GM21528 (cell line): ENCODE results near the gene MYL10.

Experiments
- ATAC-seq: cut with Tn5 transposase; IDR thresholded peaks from one replicate; pipeline ENCODE4 v1.9.1; 2021; ENCODE audit warnings: mild to moderate bottlenecking, moderate library complexity; ENCODE audit not compliant: unreplicated experiment, low FRiP score

Gene MYL10

GRCh38 chr7:101598986-101599771, 29.9 kb downstream of the MYL10 start:
- no peak for ATAC-seq

- ATAC-seq, result no peak
Observed at GRCh38 chr7:101598422-101598985, 30.6 kb downstream of the MYL10 start.

GRCh38 chr7:101597941-101598340, 31.2 kb downstream of the MYL10 start:
- no peak for ATAC-seq

GRCh38 chr7:101596898-101597297, 32.2 kb downstream of the MYL10 start:
- ATAC-seq, result no peak

- ATAC-seq, result no peak
Observed at GRCh38 chr7:101595766-101596537, 33.1 kb downstream of the MYL10 start.

- ATAC-seq, result no peak
Observed at GRCh38 chr7:101595246-101595645, 33.9 kb downstream of the MYL10 start.

- ATAC-seq, result no peak
Observed at GRCh38 chr7:101594790-101595189, 34.3 kb downstream of the MYL10 start.

- ATAC-seq, result no peak
Observed at GRCh38 chr7:101593556-101593955, 35.5 kb downstream of the MYL10 start.

GRCh38 chr7:101591504-101591903, 37.6 kb downstream of the MYL10 start:
- ATAC-seq, result no peak

GRCh38 chr7:101590663-101591435, 38.2 kb downstream of the MYL10 start:
- ATAC-seq, result no peak

GRCh38 chr7:101589976-101590662, 39.0 kb downstream of the MYL10 start:
- ATAC-seq, result no peak

GRCh38 chr7:101589052-101589451, 40.0 kb downstream of the MYL10 start:
- ATAC-seq, result no peak

GRCh38 chr7:101588131-101588935, 40.8 kb downstream of the MYL10 start:
- ATAC-seq, result no peak

GRCh38 chr7:101586906-101587677, 42.0 kb downstream of the MYL10 start:
- no peak for ATAC-seq

- ATAC-seq, result no peak
Observed at GRCh38 chr7:101586078-101586905, 42.8 kb downstream of the MYL10 start.

GRCh38 chr7:101582971-101583370, 46.1 kb downstream of the MYL10 start:
- no peak for ATAC-seq

- no peak for ATAC-seq
Observed at GRCh38 chr7:101581891-101582290, 47.2 kb downstream of the MYL10 start.

GRCh38 chr7:101580596-101580995, 48.5 kb downstream of the MYL10 start:
- no peak for ATAC-seq
